ENCODE data around the gene ALDH3B2.

ALDH3B2 gene

GRCh38 chr11:67612751-67613150, 61.7 kb downstream of the ALDH3B2 start:
- no peak for DNase-seq
